ENCODE data around the gene RPL10L.

The RPL10L gene

DNA sequence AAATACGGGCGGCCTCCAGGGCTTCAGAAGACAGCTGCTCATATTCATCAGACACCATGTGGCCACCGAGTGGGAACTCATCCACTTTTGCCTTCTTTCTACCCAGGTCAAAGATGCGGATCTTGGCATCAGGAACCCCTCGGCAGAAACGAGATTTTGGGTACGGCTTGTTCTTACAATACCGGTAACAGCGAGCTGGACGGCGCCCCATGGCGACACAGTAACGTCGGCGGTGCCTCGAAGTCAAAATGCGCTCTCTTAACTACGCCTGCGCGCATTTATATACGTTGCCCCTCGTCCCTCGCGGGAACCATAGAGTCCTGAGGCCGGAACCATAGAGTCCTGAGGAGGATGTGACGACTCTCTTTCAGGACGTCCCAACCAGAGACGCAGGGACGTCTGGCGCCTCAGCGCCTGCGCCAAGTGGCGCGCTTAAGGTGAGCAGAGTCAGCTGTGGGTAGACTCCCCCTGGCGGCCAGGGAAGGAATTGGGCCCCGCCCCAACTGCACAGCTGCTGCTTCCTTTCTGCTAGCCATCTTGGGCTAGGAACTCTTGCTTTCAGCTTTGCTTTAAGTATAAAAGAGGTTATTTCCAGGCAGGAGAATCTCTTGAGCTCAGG, at the start of gene RPL10L:
RPL10L (minus strand) TSS at position 256 of the 619 bp plus-strand sequence; CDS start at position 211, 45 bp downstream.
- no peak for DNase-seq

DNA sequence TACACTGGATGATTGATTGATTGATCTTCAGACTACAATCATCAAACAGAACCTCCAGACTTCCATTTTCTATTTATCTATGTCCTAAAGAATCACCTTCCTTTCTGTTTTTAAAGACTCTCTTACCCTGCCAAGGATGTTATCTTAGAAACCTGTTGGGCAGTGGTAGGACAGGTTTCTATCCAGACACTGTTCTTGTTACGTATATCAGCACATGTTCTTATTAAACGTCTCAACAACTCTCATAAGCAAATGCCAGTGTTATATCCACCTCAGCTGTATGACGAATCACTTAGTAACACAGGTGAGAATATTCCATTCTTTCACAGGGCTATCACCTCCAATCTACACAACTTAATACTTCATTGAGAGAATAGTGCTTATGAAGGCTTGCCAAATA, 40.2 kb upstream of the RPL10L start:
- no peak for DNase-seq

GRCh38 chr14:46686652-46687051, 35.1 kb upstream of the RPL10L start:
- peak; percentile 91 for DNase-seq

- no peak for DNase-seq
Measured at GRCh38 chr14:46672128-46672527, 20.5 kb upstream of the RPL10L start.

DNA sequence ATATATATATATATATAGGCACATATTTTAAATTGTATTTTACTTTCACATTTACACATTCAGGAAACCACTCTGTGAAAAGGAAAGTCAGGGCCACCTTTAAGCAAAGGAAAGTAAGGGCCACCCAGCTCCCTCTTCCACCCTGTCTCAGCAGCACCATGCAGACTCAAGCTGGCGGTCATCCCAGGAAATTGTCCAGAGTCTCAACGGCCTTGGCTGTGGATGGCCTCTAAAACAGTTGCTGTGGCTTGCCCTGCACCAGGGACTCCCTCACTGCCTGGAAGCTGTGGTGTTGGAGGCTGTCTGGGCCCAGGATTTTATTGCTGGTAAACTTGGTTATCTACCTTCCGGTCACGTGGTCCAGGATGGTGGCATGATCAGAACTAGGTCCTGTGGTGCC, 11.8 kb upstream of the RPL10L start:
- DNase-seq, result no peak

DNA sequence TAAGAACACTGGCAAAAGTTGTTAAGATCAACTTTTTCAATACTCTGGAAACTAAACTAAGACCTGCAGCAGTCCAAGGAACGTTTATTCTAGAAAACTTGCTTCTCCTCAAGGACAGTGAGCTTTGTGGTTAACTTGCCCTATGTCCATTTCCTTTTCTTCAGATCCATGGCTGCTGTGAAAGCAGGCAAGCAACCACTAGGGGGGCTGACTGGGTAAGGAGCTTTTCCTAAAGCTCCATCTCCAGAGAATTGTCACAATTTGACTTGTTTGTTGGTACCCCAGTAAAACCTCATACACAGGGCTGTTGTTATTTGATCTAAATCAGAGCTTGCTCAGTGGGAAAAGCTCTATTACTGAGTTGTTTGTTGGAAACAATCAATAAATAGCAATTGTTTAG, 10.1 kb upstream of the RPL10L start:
- DNase-seq, result no peak

- no peak for DNase-seq
Measured at GRCh38 chr14:46653031-46653755, 1.6 kb upstream of the RPL10L start.

DNA sequence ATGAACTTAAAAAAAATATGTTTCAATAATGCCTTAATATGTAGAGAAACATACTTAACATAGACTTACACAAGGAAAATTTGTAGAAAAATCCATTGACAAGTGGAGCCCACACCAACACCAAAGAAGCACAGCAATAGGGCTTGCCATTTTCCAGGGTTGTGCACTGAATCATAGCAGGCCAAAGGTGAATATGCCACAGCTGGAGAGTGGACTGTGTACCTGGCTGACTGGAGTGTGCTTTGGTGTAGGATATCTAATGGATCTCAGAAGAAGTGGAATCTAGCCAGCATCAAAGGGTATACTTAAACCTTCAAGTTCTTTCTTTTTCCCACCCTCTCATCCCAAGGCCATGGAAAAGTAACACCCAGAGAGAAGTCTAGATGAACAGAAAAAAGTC, 4.8 kb downstream of the RPL10L start:
- no peak for DNase-seq

- DNase-seq, result no peak
Measured at GRCh38 chr14:46626876-46627275, 24.7 kb downstream of the RPL10L start.
